ENCODE data around the gene CD58.

DNA sequence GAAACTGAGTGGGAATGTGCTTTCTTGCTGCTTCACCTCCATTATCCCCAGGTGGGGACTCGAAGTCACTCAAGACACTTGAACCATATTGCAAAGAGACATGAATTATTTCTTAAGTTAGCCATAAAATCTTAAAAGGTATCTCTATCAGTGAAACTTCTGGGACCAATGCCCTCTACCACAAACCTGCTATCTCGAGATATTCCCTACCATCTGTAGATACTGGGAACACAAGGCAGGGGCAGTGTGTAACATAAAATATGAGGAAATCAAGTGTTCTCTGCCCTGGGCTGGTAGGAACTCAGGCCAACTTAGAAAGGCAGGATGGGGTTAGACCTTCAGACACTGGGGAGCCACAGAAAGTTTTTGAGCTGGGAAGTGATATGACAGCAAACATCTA is 1.3 kb upstream of the CD58 start:
- TF ChIP-seq, protein P1, sequence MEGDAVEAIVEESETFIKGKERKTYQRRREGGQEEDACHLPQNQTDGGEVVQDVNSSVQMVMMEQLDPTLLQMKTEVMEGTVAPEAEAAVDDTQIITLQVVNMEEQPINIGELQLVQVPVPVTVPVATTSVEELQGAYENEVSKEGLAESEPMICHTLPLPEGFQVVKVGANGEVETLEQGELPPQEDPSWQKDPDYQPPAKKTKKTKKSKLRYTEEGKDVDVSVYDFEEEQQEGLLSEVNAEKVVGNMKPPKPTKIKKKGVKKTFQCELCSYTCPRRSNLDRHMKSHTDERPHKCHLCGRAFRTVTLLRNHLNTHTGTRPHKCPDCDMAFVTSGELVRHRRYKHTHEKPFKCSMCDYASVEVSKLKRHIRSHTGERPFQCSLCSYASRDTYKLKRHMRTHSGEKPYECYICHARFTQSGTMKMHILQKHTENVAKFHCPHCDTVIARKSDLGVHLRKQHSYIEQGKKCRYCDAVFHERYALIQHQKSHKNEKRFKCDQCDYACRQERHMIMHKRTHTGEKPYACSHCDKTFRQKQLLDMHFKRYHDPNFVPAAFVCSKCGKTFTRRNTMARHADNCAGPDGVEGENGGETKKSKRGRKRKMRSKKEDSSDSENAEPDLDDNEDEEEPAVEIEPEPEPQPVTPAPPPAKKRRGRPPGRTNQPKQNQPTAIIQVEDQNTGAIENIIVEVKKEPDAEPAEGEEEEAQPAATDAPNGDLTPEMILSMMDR (IDR thresholded peaks at IDR 0.05), result no peak
- TF ChIP-seq POLR2A (IDR thresholded peaks at IDR 0.05) (no peak), POLR2AphosphoS5 (IDR thresholded peaks at IDR 0.05) (no peak), EP300 (IDR thresholded peaks at IDR 0.05; ENCODE audit: low read depth) (no peak)

Measured in transverse colon (tissue), 4 donors.